Measurements from ENCODE around the gene SMCO2. TPM values are rescaled to one million over a fixed set of nuclear protein-coding genes. Genes with fewer than 3 reads are reported as not detected.

SMCO2 gene
- total RNA-seq, 4 donors from 2014 or later = 1.4 to 3.8 (median 1.5) TPM; not detected in 1

DNA sequence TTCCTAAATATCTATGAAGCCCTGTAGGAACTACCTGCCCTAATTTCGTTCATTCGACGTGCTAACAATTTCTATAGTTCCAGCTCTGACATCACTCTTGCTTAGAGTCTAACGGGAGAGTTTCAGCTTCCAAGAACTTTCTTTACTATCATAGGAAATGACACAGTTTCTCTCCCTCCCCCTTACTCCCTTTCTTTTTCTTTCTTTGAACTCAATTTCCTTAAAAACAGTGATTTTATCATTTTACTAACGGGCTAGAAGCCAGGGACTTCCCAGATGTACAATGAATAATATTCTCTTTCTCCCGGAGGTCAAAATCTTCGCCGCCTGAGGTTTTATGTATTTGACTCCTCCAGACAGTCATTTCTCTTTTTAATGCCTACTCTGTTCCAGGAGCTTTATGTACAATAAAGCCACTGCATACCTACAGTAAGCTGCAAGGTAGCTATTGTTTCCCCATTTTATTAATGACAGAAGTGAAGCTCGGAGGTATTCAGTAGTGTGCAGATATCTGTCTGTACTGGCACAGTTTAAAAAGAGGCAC lies 15.7 kb downstream of the SMCO2 start:
- peaks cover 0 to 29% (median 12%) of the 10 kb centered on the region in 3 donors for H3K4me1 ChIP-seq
- no peaks in the 10 kb centered on the region for H3K27me3 ChIP-seq
- H3K4me3 ChIP-seq = peak overlapping the region in 1 of 4 donors; percentile 1
- no peak for DNase-seq
- H3K27ac ChIP-seq = peak overlapping the region in 2 of 4 donors; percentile 22 to 26
- intact Hi-C loops (cut with DNase I) = no loop called here
- WGBS, 2 donors = 1 to 13% methylated on average over 9 of the region's 9 CpGs
- no peaks in the 10 kb centered on the region for H3K36me3 ChIP-seq
- no peaks in the 10 kb centered on the region for H3K9me3 ChIP-seq
- TF ChIP-seq CTCF (IDR thresholded peaks at IDR 0.05) = no peak
- no peak for TF ChIP-seq POLR2A (IDR thresholded peaks at IDR 0.05)

- intact Hi-C loops (cut with DNase I) = no loop called here
- no peak for DNase-seq
- no peaks in the 10 kb centered on the region for H3K36me3 ChIP-seq
Measured at GRCh38 chr12:27462851-27463250, 16.3 kb downstream of the SMCO2 start.

DNA sequence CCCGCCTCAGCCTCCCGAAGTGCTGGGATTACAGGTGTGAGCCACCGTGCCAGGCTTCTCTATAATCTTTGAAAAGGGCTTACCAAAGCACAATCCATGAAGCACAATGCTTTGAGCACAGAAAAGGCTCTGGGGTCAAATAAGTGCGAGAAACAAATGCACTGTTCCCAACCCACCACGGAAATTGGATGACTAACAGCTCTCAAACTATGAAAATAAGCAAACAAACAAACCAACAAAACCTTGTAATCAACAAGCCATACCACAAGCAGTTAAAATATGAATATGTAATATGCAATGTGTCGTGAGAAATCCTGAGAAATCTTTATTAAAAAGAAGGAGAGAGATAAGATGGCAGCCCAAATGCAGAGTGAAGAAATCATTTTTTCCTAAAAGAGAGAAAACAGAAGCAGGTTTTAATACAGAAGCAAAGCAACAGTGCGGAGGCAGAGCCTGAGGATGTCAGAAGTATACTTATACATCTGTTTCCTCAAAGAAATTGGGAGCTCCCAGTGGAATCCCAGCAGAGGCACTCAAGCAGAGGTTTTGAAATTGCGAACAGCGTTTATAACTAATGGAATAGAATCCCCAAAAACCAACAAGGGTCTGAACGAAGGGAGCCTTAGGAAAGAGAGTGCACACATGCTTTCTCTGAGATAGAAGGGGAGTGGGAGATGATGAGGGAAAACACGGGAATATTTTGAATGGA lies 17.1 kb downstream of the SMCO2 start:
- 72 to 76% methylated on average over 8 to 10 of the region's 11 CpGs for WGBS, 2 donors
- no peak for TF ChIP-seq CTCF (IDR thresholded peaks at IDR 0.05)
- no peak for TF ChIP-seq POLR2A (IDR thresholded peaks at IDR 0.05)
- H3K4me3 ChIP-seq = no peak overlapping the region
- H3K36me3 ChIP-seq = no peaks in the 10 kb centered on the region
- H3K9me3 ChIP-seq = no peaks in the 10 kb centered on the region
- no peak overlapping the region for H3K27ac ChIP-seq
- H3K4me1 ChIP-seq = peaks cover 0 to 29% (median 12%) of the 10 kb centered on the region in 3 donors
- DNase-seq = no peak
- H3K27me3 ChIP-seq = no peaks in the 10 kb centered on the region
- intact Hi-C loops (cut with DNase I) = no loop called here

More at GRCh38 chr12:27462851-27463250, 16.3 kb downstream of the SMCO2 start:
- WGBS, 2 donors = 63 to 70% methylated on average over 5 to 7 of the region's 8 CpGs
- Histone ChIP-seq H3K27ac (peak overlapping the region in 2 of 4 donors; percentile 22 to 26), H3K4me1 (peaks cover 0 to 29% (median 12%) of the 10 kb centered on the region in 3 donors), H3K9me3 (no peaks in the 10 kb centered on the region), H3K27me3 (no peaks in the 10 kb centered on the region), H3K4me3 (no peak overlapping the region)
- TF ChIP-seq POLR2A (IDR thresholded peaks at IDR 0.05) (no peak), CTCF (IDR thresholded peaks at IDR 0.05) (no peak)

- TF ChIP-seq CTCF (IDR thresholded peaks at IDR 0.05) = no peak
- no peak for TF ChIP-seq POLR2A (IDR thresholded peaks at IDR 0.05)
- no peaks in the 10 kb centered on the region for H3K36me3 ChIP-seq
- no peaks in the 10 kb centered on the region for H3K27me3 ChIP-seq
- H3K4me1 ChIP-seq = peaks cover 0 to 29% (median 12%) of the 10 kb centered on the region in 3 donors
- no peak for DNase-seq
- H3K9me3 ChIP-seq = no peaks in the 10 kb centered on the region
- WGBS, 2 donors = 58 to 68% methylated on average over 5 of the region's 5 CpGs
- no peak overlapping the region for H3K27ac ChIP-seq
- no peak overlapping the region for H3K4me3 ChIP-seq
- intact Hi-C loops (cut with DNase I) = no loop called here
Measured at GRCh38 chr12:27464220-27464554, 17.7 kb downstream of the SMCO2 start.

DNA sequence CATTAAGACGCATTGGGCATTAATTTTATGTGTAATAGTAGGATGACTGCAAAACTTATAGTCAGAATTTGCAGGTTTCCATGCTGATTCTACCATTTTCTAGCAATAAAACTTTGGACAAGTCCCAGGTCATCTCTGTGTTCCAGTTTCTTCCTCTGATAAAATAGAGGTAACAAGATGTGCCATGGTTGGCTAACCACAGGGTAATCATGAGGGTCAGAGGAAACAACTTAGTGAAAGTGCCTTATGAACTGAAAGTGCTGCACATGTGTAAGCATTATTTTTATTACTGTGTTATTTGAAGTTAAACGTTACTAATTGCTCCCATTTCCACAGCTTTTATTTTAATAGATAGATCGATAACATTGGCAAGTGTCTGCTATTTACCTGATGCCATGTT lies 21.1 kb downstream of the SMCO2 start:
- H3K9me3 ChIP-seq = no peaks in the 10 kb centered on the region
- 84 to 88% methylated on average over 3 of the region's 3 CpGs for WGBS, 2 donors
- TF ChIP-seq CTCF (IDR thresholded peaks at IDR 0.05) = no peak
- no peak for TF ChIP-seq POLR2A (IDR thresholded peaks at IDR 0.05)
- H3K4me1 ChIP-seq = peaks cover 0 to 8% (median 0%) of the 10 kb centered on the region in 3 donors
- intact Hi-C loops (cut with DNase I) = no loop called here
- H3K27me3 ChIP-seq = no peaks in the 10 kb centered on the region
- no peak overlapping the region for H3K4me3 ChIP-seq
- H3K27ac ChIP-seq = no peak overlapping the region
- no peaks in the 10 kb centered on the region for H3K36me3 ChIP-seq
- DNase-seq = no peak

All from esophagus squamous epithelium (tissue), 5 donors.